ENCODE data around the gene GET3.

GRCh38 chr19:12759686-12760085 is 22.4 kb downstream of the GET3 start:
- no peak for TF ChIP-seq ZNF230 (CRISPR knock-in tag; IDR thresholded peaks at IDR 0.05)
- no peak for TF ChIP-seq NR3C1 (CRISPR knock-in tag; IDR thresholded peaks at IDR 0.05)
- no peak for TF ChIP-seq POLR2AphosphoS5 (IDR thresholded peaks at IDR 0.05; ENCODE audit: low read depth, low read length)
- no peak for TF ChIP-seq FIP1L1 (IDR thresholded peaks at IDR 0.05; ENCODE audit: borderline replicate concordance, insufficient read depth, low read depth, low read length)
- no peak for TF ChIP-seq POLR2A (IDR thresholded peaks at IDR 0.05; ENCODE audit: insufficient read depth in 1 of 2, low read depth in 2 of 2, low read length in 2 of 2)
- no peak for TF ChIP-seq EZH2 (conservative IDR thresholded peaks at IDR 0.05; ENCODE audit: low read depth, low read length)
- no peak for TF ChIP-seq DRAP1 (CRISPR knock-in tag; IDR thresholded peaks at IDR 0.05)
- TF ChIP-seq SKIL (CRISPR knock-in tag; IDR thresholded peaks at IDR 0.05; ENCODE audit: borderline replicate concordance): no peak
- TF ChIP-seq JUNB (CRISPR knock-in tag; IDR thresholded peaks at IDR 0.05; ENCODE audit: borderline replicate concordance): no peak
- TF ChIP-seq PBX3 (CRISPR knock-in tag; IDR thresholded peaks at IDR 0.05; ENCODE audit: borderline replicate concordance): no peak
- TF ChIP-seq CTCF (CRISPR knock-in tag; IDR thresholded peaks at IDR 0.05): no peak

Measured in HepG2 (cell line).